ENCODE measurements around the gene CLEC7A. TPM values are rescaled to one million over a fixed set of nuclear protein-coding genes. Genes with fewer than 3 reads are reported as not detected.
A peak's percentile ranks its signal among the peaks of the same experiment; 100 is the strongest.

The CLEC7A gene
- total and polyA plus RNA-seq, 2 experiments from 2014 or later: 1.1 to 2.3 TPM

DNA sequence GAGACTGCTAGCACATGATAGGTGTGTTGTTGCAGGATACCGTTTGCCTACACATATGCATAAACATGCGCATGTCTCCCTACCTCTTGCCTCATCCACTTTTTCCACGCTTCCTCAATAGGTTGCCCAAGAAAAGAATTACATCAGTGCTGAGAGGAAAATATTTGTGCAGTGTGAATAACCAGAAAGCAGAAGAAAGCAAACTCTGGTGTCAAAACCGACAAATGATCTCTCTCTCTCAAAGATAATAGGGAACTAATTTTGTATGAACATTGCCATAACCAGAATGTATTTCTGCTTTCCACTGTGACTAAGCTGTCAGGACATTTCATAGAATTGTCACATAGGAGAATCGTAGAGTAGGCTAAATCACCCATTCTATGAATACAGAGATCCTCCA, 1.3 kb downstream of the CLEC7A start:
- Histone ChIP-seq H3K9me2 (replicated peaks; ENCODE audit: insufficient read depth) (no peaks in the 10 kb centered on the region), H3K9me3 (ENCODE audit: low read depth) (no peaks in the 10 kb centered on the region), H3K4me1 (ENCODE audit: insufficient read depth) (no peaks in the 10 kb centered on the region), H3K36me3 (replicated peaks; ENCODE audit: insufficient read depth, low read depth) (no peaks in the 10 kb centered on the region), H3K27me3 (no peaks in the 10 kb centered on the region), H3K4me2 (no peak overlapping the region), H3K79me2 (no peaks in the 10 kb centered on the region), H2AFZ (no peak overlapping the region), H3K27ac (no peak overlapping the region), H3K4me3 (no peak overlapping the region), H4K20me1 (ENCODE audit: insufficient read depth, poor library complexity, severe bottlenecking) (no peaks in the 10 kb centered on the region)
- no peak for DNase-seq (ENCODE audit: low spot score)
- 83% methylated on average over 5 of the region's 5 CpGs for WGBS (ENCODE audit: low lambda C conversion rate, missing lambda C conversion rate)
- TF ChIP-seq EZH2 (IDR thresholded peaks at IDR 0.05; ENCODE audit: borderline replicate concordance): no peak

DNA sequence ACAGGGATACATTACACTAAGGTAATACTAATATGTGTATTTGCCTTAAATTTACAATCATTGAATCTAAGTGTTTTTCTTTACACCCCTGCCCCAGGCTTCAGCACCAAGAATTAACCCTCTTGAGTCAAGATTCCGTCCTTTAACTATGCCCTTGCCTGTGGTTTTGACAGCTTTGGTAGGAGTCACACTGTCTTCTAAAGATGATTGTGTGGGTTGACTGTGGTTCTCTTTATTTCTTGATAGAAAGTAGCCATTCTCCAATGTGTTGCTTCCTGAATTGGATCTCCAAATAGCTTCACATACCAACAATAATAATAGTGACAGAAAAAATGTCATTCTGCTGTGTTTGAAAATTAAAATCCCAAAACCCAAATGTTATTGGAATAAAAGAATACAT, 3.6 kb downstream of the CLEC7A start:
- H3K9me2 ChIP-seq (replicated peaks; ENCODE audit: insufficient read depth): no peaks in the 10 kb centered on the region
- H3K4me1 ChIP-seq (ENCODE audit: insufficient read depth): no peaks in the 10 kb centered on the region
- H2AFZ ChIP-seq: no peak overlapping the region
- no peaks in the 10 kb centered on the region for H3K36me3 ChIP-seq (replicated peaks; ENCODE audit: insufficient read depth, low read depth)
- 78% methylated on average over 1 of the region's 1 CpG for WGBS (ENCODE audit: low lambda C conversion rate, missing lambda C conversion rate)
- H3K4me3 ChIP-seq: no peak overlapping the region
- no peak overlapping the region for H3K4me2 ChIP-seq
- DNase-seq (ENCODE audit: low spot score): no peak
- H3K79me2 ChIP-seq: no peaks in the 10 kb centered on the region
- no peaks in the 10 kb centered on the region for H4K20me1 ChIP-seq (ENCODE audit: insufficient read depth, poor library complexity, severe bottlenecking)
- H3K27ac ChIP-seq: no peak overlapping the region
- no peaks in the 10 kb centered on the region for H3K27me3 ChIP-seq
- H3K9me3 ChIP-seq (ENCODE audit: low read depth): no peaks in the 10 kb centered on the region
- TF ChIP-seq, protein P1, sequence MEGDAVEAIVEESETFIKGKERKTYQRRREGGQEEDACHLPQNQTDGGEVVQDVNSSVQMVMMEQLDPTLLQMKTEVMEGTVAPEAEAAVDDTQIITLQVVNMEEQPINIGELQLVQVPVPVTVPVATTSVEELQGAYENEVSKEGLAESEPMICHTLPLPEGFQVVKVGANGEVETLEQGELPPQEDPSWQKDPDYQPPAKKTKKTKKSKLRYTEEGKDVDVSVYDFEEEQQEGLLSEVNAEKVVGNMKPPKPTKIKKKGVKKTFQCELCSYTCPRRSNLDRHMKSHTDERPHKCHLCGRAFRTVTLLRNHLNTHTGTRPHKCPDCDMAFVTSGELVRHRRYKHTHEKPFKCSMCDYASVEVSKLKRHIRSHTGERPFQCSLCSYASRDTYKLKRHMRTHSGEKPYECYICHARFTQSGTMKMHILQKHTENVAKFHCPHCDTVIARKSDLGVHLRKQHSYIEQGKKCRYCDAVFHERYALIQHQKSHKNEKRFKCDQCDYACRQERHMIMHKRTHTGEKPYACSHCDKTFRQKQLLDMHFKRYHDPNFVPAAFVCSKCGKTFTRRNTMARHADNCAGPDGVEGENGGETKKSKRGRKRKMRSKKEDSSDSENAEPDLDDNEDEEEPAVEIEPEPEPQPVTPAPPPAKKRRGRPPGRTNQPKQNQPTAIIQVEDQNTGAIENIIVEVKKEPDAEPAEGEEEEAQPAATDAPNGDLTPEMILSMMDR (IDR thresholded peaks at IDR 0.05; ENCODE audit: poor library complexity): no peak
- no peak for TF ChIP-seq EZH2 (IDR thresholded peaks at IDR 0.05; ENCODE audit: borderline replicate concordance)
- no peak for TF ChIP-seq EZH2phosphoT487 (IDR thresholded peaks at IDR 0.05; ENCODE audit: low read depth, severe bottlenecking, unreplicated experiment)

DNA sequence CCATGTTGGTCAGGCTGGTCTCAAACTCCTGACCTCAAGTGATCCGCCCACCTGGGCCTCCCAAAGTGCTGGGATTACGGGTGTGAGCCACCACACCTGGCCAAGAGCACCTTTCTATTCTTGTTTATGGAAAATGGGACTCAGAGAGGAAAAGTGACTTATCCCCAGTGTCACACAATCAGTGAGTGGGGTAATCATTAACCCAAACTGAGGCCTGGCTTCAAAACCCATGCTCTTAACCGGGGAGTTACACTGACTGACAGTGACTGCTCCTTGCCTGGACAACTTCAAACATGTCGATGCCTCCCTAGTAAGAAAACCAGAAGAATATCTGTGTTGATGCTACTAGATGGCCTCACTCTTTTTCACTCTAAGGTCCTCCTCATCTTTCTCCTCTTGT, 7.3 kb downstream of the CLEC7A start:
- H3K4me3 ChIP-seq: no peak overlapping the region
- no peaks in the 10 kb centered on the region for H3K27me3 ChIP-seq
- no peaks in the 10 kb centered on the region for H3K36me3 ChIP-seq (replicated peaks; ENCODE audit: insufficient read depth, low read depth)
- no peak for DNase-seq (ENCODE audit: low spot score)
- H3K79me2 ChIP-seq: no peaks in the 10 kb centered on the region
- TF ChIP-seq EZH2phosphoT487 (IDR thresholded peaks at IDR 0.05; ENCODE audit: low read depth, severe bottlenecking, unreplicated experiment) (no peak), EZH2 (IDR thresholded peaks at IDR 0.05; ENCODE audit: borderline replicate concordance) (no peak)
- TF ChIP-seq, protein P1 (IDR thresholded peaks at IDR 0.05; ENCODE audit: poor library complexity): no peak
- H3K4me1 ChIP-seq (ENCODE audit: insufficient read depth): no peaks in the 10 kb centered on the region
- WGBS (ENCODE audit: low lambda C conversion rate, missing lambda C conversion rate): 73% methylated on average over 4 of the region's 4 CpGs
- no peak overlapping the region for H2AFZ ChIP-seq
- no peak overlapping the region for H3K27ac ChIP-seq
- H3K9me3 ChIP-seq (ENCODE audit: low read depth): no peaks in the 10 kb centered on the region
- H4K20me1 ChIP-seq (ENCODE audit: insufficient read depth, poor library complexity, severe bottlenecking): no peaks in the 10 kb centered on the region
- H3K4me2 ChIP-seq: no peak overlapping the region
- H3K9me2 ChIP-seq (replicated peaks; ENCODE audit: insufficient read depth): no peaks in the 10 kb centered on the region

DNA sequence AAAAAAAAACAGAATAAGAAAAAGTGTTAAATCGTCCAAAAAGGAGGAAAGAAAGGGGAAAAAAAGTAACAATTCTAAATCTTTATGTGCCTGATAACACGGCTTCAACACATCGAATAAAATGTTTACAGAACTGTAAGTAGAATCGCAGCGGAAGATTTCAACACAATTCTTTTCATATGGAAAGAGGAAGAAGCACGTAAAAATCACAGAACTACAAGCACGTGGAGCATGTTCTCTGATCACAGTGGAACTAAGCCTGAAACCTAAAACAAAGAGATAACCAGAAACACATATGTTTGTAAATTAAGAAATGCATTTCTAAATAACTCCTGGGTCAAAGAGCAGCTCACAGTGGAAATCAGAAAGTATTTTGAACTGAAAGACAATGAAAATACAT, 8.7 kb downstream of the CLEC7A start:
- peak overlapping the region; percentile 8 for H3K4me2 ChIP-seq
- no peak overlapping the region for H2AFZ ChIP-seq
- no peaks in the 10 kb centered on the region for H3K4me1 ChIP-seq (ENCODE audit: insufficient read depth)
- no peaks in the 10 kb centered on the region for H3K9me3 ChIP-seq (ENCODE audit: low read depth)
- no peaks in the 10 kb centered on the region for H3K27me3 ChIP-seq
- DNase-seq (ENCODE audit: low spot score): no peak
- no peak overlapping the region for H3K27ac ChIP-seq
- no peak for TF ChIP-seq EZH2phosphoT487 (IDR thresholded peaks at IDR 0.05; ENCODE audit: low read depth, severe bottlenecking, unreplicated experiment)
- 61% methylated on average over 7 of the region's 7 CpGs for WGBS (ENCODE audit: low lambda C conversion rate, missing lambda C conversion rate)
- H4K20me1 ChIP-seq (ENCODE audit: insufficient read depth, poor library complexity, severe bottlenecking): no peaks in the 10 kb centered on the region
- no peaks in the 10 kb centered on the region for H3K9me2 ChIP-seq (replicated peaks; ENCODE audit: insufficient read depth)
- no peak overlapping the region for H3K4me3 ChIP-seq
- no peaks in the 10 kb centered on the region for H3K79me2 ChIP-seq
- H3K36me3 ChIP-seq (replicated peaks; ENCODE audit: insufficient read depth, low read depth): no peaks in the 10 kb centered on the region

All from hepatocyte (in vitro differentiated cells).